Endothelial cell of umbilical vein (primary cell): ENCODE results near the gene NEK4.

Experiments
- CTCF ChIP-seq, 2 donors: IDR thresholded peaks; 1 replicate in 1 of 2; 2 replicates in 1 of 2; pipeline ENCODE4 v1.5.1; 2011; ENCODE audit warnings: low read length in 2 of 2, mild to moderate bottlenecking in 2 of 2, moderate library complexity in 2 of 2, control low read depth in 1 of 2, inconsistent platforms in 1 of 2, low read depth in 1 of 2; ENCODE audit not compliant: insufficient read depth in 1 of 2; ENCODE audit errors: extremely low read depth in 1 of 2
- EZH2 ChIP-seq: IDR thresholded peaks from 2 replicates; pipeline ENCODE4 v1.6.1; 2012; ENCODE audit warnings: borderline replicate concordance, low read depth, mild to moderate bottlenecking, moderate library complexity, low read length, inconsistent platforms; ENCODE audit not compliant: severe bottlenecking
- GATA2 ChIP-seq: IDR thresholded peaks from 2 replicates; pipeline ENCODE4 v1.7.0; 2011; ENCODE audit warnings: low read depth, mild to moderate bottlenecking, moderate library complexity, mixed read lengths, low read length; ENCODE audit not compliant: insufficient read length, insufficient read depth
- MAX ChIP-seq: IDR thresholded peaks from 2 replicates; pipeline ENCODE4 v1.6.1; 2011; ENCODE audit not compliant: insufficient read depth, insufficient read length
- POLR2A ChIP-seq: IDR thresholded peaks from 2 replicates; pipeline ENCODE4 v1.6.1; 2012; ENCODE audit warnings: low read depth, mild to moderate bottlenecking, control low read depth, low read length
- POLR2AphosphoS5 ChIP-seq: IDR thresholded peaks from 2 replicates; pipeline ENCODE4 v1.6.1; 2012; ENCODE audit warnings: low read depth, mild to moderate bottlenecking, control low read depth, low read length, moderate library complexity; ENCODE audit not compliant: insufficient read depth

DNA sequence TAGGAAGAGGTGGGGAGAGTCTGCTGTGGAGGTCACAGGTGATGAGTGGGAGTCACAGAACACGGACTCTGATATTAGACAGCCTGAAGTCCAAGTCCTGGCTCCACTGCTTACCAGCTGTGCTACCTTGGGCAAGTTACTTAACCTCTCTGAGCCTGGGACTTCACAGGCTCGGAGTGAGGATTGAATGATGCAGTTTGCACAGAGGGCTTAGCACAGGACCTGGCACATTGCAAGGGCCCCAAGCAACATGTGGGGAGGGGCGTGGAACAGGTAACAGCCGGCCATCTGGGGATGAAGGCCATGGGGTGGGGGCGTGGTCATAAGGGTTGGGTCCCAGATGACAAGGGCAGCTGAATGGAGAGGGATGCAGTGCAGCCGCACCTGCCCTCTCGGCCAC is 19.6 kb upstream of the NEK4 start:
- TF ChIP-seq CTCF (IDR thresholded peaks at IDR 0.05; ENCODE audit: extremely low read depth in 1 of 2, insufficient read depth in 1 of 2, low read depth in 1 of 2, low read length in 2 of 2) = no peak
- TF ChIP-seq POLR2AphosphoS5 = no peak
- TF ChIP-seq MAX = no peak
- no peak for TF ChIP-seq POLR2A
- TF ChIP-seq EZH2 = no peak
- TF ChIP-seq GATA2 = no peak
